Mesenchymal stem cell (in vitro differentiated cells and primary cell): ENCODE data around the gene RNASE2.

Experiments
- DNase-seq: peaks from one replicate; pipeline ENCODE4 v3.0.0-alpha.2; 2013
- H2AFZ ChIP-seq: one replicate; pipeline ENCODE4 v1.6.1; 2013; ENCODE audit warnings: low read depth, mild to moderate bottlenecking, control low read depth, inconsistent platforms, low read length, moderate library complexity
- H2AK5ac ChIP-seq: 2 replicates; pipeline ENCODE4 v1.6.1; 2013; ENCODE audit warnings: low read length, moderate library complexity, mild to moderate bottlenecking, inconsistent platforms; ENCODE audit not compliant: severe bottlenecking
- H2BK120ac ChIP-seq: one replicate; pipeline ENCODE4 v1.6.1; 2013; ENCODE audit warnings: low read depth, mild to moderate bottlenecking, inconsistent platforms, low read length, moderate library complexity
- H2BK12ac ChIP-seq, 2 experiments: one replicate each; pipeline ENCODE4 v1.6.1; 2013; ENCODE audit warnings: inconsistent platforms in 2 of 2, low read length in 2 of 2, mild to moderate bottlenecking in 2 of 2, moderate library complexity in 2 of 2, control low read depth in 1 of 2
- H2BK15ac ChIP-seq: one replicate; pipeline ENCODE4 v1.6.1; 2013; ENCODE audit warnings: mild to moderate bottlenecking, low read depth, inconsistent platforms; ENCODE audit not compliant: poor library complexity, severe bottlenecking
- H2BK5ac ChIP-seq: 2 replicates; pipeline ENCODE4 v1.6.1; 2013; ENCODE audit warnings: low read depth, mild to moderate bottlenecking, low read length, control low read depth, inconsistent platforms; ENCODE audit not compliant: poor library complexity, severe bottlenecking
- H3K14ac ChIP-seq, 2 experiments: one replicate each; pipeline ENCODE4 v1.6.1; 2013; ENCODE audit warnings: inconsistent platforms in 2 of 2, low read length in 2 of 2, control low read depth in 1 of 2, mild to moderate bottlenecking in 1 of 2, moderate library complexity in 1 of 2
- H3K18ac ChIP-seq, 2 experiments: one replicate each; pipeline ENCODE4 v1.6.1; 2013; ENCODE audit warnings: inconsistent platforms in 2 of 2, low read length in 2 of 2, control low read depth in 1 of 2, low read depth in 1 of 2, mild to moderate bottlenecking in 1 of 2
- H3K23ac ChIP-seq, 2 experiments: one replicate each; pipeline ENCODE4 v1.6.1; 2013; ENCODE audit warnings: inconsistent platforms in 2 of 2, low read length in 2 of 2, mild to moderate bottlenecking in 2 of 2, moderate library complexity in 2 of 2, control low read depth in 1 of 2
- H3K27ac ChIP-seq: 2 replicates; pipeline ENCODE4 v1.5.1; 2013; ENCODE audit warnings: mild to moderate bottlenecking, moderate library complexity, low read length, control low read depth, inconsistent platforms; ENCODE audit not compliant: poor library complexity, severe bottlenecking
- H3K27me3 ChIP-seq, 2 experiments: 2 replicates each; pipeline versions ENCODE4 v1.6.1 to v1.7.0; 2013; ENCODE audit warnings: low read length in 2 of 2, mild to moderate bottlenecking in 2 of 2, moderate library complexity in 2 of 2, control low read depth in 1 of 2, inconsistent platforms in 1 of 2; ENCODE audit not compliant: control insufficient read depth in 1 of 2, insufficient read depth in 1 of 2
- H3K36me3 ChIP-seq, 2 experiments: 2 replicates each; pipeline versions ENCODE4 v1.6.1 to v1.7.0; 2013; ENCODE audit warnings: low read length in 2 of 2, control low read depth in 1 of 2, inconsistent platforms in 1 of 2, low read depth in 1 of 2, mild to moderate bottlenecking in 1 of 2; ENCODE audit not compliant: insufficient read depth in 2 of 2, control insufficient read depth in 1 of 2
- H3K4ac ChIP-seq, 2 experiments: one replicate each; pipeline ENCODE4 v1.6.1; 2013; ENCODE audit warnings: inconsistent platforms in 2 of 2, low read length in 2 of 2, mild to moderate bottlenecking in 2 of 2, moderate library complexity in 2 of 2, control low read depth in 1 of 2, low read depth in 1 of 2
- H3K4me1 ChIP-seq: 2 replicates; pipeline ENCODE4 v1.6.1; 2013; ENCODE audit warnings: low read depth, low read length, control low read depth; ENCODE audit not compliant: control insufficient read depth, insufficient read depth
- H3K4me2 ChIP-seq: 2 replicates; pipeline ENCODE4 v1.6.1; 2013; ENCODE audit warnings: low read length, mild to moderate bottlenecking, inconsistent platforms; ENCODE audit not compliant: poor library complexity, severe bottlenecking
- H3K4me3 ChIP-seq, 2 experiments: 2 replicates each; pipeline versions ENCODE4 v1.5.1 to v1.7.0; 2013; ENCODE audit warnings: low read length in 2 of 2, mild to moderate bottlenecking in 2 of 2, control low read depth in 1 of 2, low read depth in 1 of 2; ENCODE audit not compliant: insufficient read depth in 1 of 2
- H3K79me1 ChIP-seq: replicated peaks from 2 replicates; pipeline ENCODE4 v1.6.1; 2013; ENCODE audit warnings: mild to moderate bottlenecking, control low read depth, low read length, inconsistent platforms; ENCODE audit not compliant: poor library complexity, severe bottlenecking
- H3K9ac ChIP-seq: 2 replicates; pipeline ENCODE4 v1.7.0; 2013; ENCODE audit warnings: mild to moderate bottlenecking, low read length, moderate library complexity
- H3K9me3 ChIP-seq: 2 replicates; pipeline ENCODE4 v1.7.0; 2013; ENCODE audit warnings: mild to moderate bottlenecking, low read length; ENCODE audit not compliant: control insufficient read depth
- H4K8ac ChIP-seq: one replicate; pipeline ENCODE4 v1.6.1; 2013; ENCODE audit warnings: inconsistent platforms, mild to moderate bottlenecking, low read length, moderate library complexity
- H4K91ac ChIP-seq: one replicate; pipeline ENCODE4 v1.6.1; 2013; ENCODE audit warnings: mild to moderate bottlenecking, low read length, inconsistent platforms
- WGBS: methylation state at CpG from one replicate; pipeline ENCODE4 v1.1.7; 2013; ENCODE audit warnings: mixed read lengths; 5-methylcytosine and 5-hydroxymethylcytosine counted together

Gene RNASE2

DNA sequence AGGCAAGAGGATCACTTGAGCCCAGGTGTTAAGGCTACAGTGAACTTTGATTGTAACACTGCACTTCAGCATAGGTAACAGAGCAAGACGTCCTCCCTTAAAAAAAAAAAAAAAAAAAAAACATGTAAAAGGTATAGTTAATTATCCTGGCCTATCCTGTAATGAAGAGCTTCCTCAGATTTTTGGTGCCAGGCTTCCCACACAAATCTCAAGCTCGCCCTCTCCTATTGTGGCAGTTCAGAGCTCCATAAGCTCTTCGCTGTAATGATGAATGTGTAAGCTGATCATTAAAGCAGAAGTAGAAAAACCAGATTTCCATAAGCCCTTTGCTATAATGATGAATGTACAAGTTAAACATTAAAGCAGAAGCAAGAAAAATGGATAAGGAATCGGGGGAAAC, 41.8 kb downstream of the RNASE2 start:
- Histone ChIP-seq H2AK5ac (no peak overlapping the region), H3K23ac (no peak overlapping the region), H3K4me3 (no peak overlapping the region), H3K27ac (no peak overlapping the region), H2BK12ac (no peak overlapping the region), H3K9me3 (no peaks in the 10 kb centered on the region), H3K18ac (no peak overlapping the region), H3K4me1 (peaks cover 8% of the 10 kb centered on the region), H3K36me3 (peaks cover 26 to 56% of the 10 kb centered on the region in 2 experiments), H3K4me2 (no peak overlapping the region), H2AFZ (no peak overlapping the region), H2BK5ac (no peak overlapping the region), H3K79me1 (peaks cover 7% of the 10 kb centered on the region), H2BK15ac (no peak overlapping the region), H3K27me3 (no peaks in the 10 kb centered on the region), H3K9ac (no peak overlapping the region), H2BK120ac (no peak overlapping the region), H4K8ac (no peak overlapping the region), H3K14ac (no peak overlapping the region), H4K91ac (no peak overlapping the region), H3K4ac (no peak overlapping the region)
- 100% methylated on average over 2 of the region's 4 CpGs for WGBS
- DNase-seq = no peak

DNA sequence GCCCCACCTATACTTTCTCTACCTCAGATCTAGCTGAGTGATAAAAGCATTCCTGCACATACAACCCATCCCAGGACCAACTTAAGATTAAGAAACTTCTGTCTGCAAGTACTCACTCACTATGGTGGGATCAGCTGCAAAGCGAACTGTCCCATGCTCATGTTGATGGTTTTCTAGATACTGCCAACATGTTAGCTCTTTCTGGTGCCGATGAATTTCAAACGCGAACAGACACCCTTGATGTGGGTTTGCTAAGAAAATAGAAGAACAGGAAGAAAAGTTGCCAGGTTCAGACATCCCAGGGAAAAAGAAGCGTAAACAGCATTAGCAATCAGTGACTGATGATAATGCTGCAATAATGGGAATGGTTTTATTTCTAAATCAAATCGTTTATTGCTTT, 42.3 kb downstream of the RNASE2 start:
- no peak overlapping the region for H2AFZ ChIP-seq
- no peak overlapping the region for H3K27ac ChIP-seq
- no peak overlapping the region for H2BK12ac ChIP-seq
- no peak overlapping the region for H2AK5ac ChIP-seq
- H3K4me2 ChIP-seq = no peak overlapping the region
- no peak overlapping the region for H2BK15ac ChIP-seq
- peaks cover 8% of the 10 kb centered on the region for H3K4me1 ChIP-seq
- no peak for DNase-seq
- no peaks in the 10 kb centered on the region for H3K9me3 ChIP-seq
- no peak overlapping the region for H3K14ac ChIP-seq
- no peak overlapping the region for H2BK120ac ChIP-seq
- 94% methylated on average over 4 of the region's 6 CpGs for WGBS
- H4K8ac ChIP-seq = no peak overlapping the region
- H3K27me3 ChIP-seq = no peaks in the 10 kb centered on the region
- peaks cover 4% of the 10 kb centered on the region for H3K79me1 ChIP-seq
- H2BK5ac ChIP-seq = no peak overlapping the region
- no peak overlapping the region for H3K9ac ChIP-seq
- H4K91ac ChIP-seq = no peak overlapping the region
- H3K23ac ChIP-seq = no peak overlapping the region
- no peak overlapping the region for H3K18ac ChIP-seq
- H3K4me3 ChIP-seq = no peak overlapping the region
- no peak overlapping the region for H3K4ac ChIP-seq
- peaks cover 24 to 51% of the 10 kb centered on the region in 2 experiments for H3K36me3 ChIP-seq

DNA sequence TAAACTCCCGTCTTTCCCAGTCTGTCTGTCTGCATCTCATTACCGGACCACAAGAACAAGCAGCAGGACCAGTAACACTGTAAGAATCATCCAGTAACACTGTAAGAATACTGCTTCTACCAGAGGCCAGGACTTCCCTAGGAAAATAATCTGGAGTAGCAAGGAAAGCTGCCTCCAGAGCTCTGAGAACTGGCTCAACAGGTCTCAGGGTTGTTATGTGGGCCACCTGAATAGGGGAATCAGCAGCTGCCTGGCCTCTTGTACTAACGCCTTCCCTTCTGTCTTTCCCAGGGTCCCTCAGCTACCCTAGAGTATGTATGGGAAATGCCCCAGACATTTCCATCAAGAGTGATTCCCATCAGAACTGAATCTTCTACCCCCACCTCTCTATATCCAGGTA, 42.9 kb downstream of the RNASE2 start:
- no peak overlapping the region for H3K4me2 ChIP-seq
- no peak overlapping the region for H3K27ac ChIP-seq
- H2BK120ac ChIP-seq = no peak overlapping the region
- H4K91ac ChIP-seq = no peak overlapping the region
- no peak for DNase-seq
- no peak overlapping the region for H2AK5ac ChIP-seq
- no peak overlapping the region for H4K8ac ChIP-seq
- H2BK12ac ChIP-seq = no peak overlapping the region
- H3K4me1 ChIP-seq = peaks cover 8% of the 10 kb centered on the region
- no peak overlapping the region for H3K9ac ChIP-seq
- H3K18ac ChIP-seq = no peak overlapping the region
- 86% methylated on average over 3 of the region's 3 CpGs for WGBS
- no peak overlapping the region for H2BK15ac ChIP-seq
- no peak overlapping the region for H2BK5ac ChIP-seq
- no peak overlapping the region for H2AFZ ChIP-seq
- H3K79me1 ChIP-seq = peaks cover under 1% of the 10 kb centered on the region
- H3K27me3 ChIP-seq = no peaks in the 10 kb centered on the region
- no peak overlapping the region for H3K14ac ChIP-seq
- H3K4ac ChIP-seq = no peak overlapping the region
- no peak overlapping the region for H3K23ac ChIP-seq
- peaks cover 22 to 45% of the 10 kb centered on the region in 2 experiments for H3K36me3 ChIP-seq
- H3K9me3 ChIP-seq = no peaks in the 10 kb centered on the region
- no peak overlapping the region for H3K4me3 ChIP-seq

DNA sequence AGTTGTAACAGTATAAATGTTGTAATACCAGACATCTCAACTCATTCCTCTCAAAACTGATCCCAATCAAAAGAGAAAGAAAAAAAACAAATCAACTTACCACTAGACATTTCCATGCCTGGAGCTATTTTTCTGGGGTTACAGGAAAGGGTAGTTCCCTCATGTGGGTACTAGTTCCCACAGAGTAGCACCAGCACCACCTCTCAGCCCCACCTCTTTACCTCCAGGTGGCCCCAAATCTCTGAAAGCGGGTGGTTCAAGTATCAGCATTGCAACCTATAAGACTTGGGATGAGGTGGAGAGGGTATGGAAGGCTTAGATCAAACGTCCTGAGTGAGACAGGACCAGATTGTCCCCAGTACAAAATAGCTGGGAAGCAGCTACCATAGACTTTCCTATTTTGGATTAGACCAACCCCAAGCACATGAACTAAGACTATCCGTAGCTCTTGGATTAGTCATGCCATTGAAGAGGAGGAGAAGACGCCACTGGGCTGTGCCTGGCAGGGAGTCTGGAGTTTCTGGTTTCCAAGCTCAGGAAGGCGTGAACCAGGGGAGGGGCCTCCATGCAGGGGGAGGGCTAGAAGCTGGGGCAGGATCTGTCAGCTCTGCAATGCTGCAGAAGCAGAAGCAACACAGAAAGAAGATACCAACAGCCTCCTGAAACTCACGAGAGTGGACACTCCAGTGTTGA, 43.5 kb downstream of the RNASE2 start, which contains the start of gene SLC39A2:
Gene SLC39A2, plus strand, starts transcription at position 620 of the 693 bp plus-strand sequence. CDS start 154 bp downstream, outside the sequence.
- H3K27ac ChIP-seq = no peak within 1 kb of the TSS
- H3K18ac ChIP-seq = no peak within 1 kb of the TSS
- no peak within 1 kb of the TSS for H2AK5ac ChIP-seq
- no peak within 1 kb of the TSS for H2BK5ac ChIP-seq
- H3K14ac ChIP-seq = no peak within 1 kb of the TSS
- H2BK120ac ChIP-seq = no peak within 1 kb of the TSS
- DNase-seq = peak; percentile 57
- no peaks in the 10 kb centered on the region for H3K79me1 ChIP-seq
- no peak within 1 kb of the TSS for H3K23ac ChIP-seq
- H2BK15ac ChIP-seq = no peak within 1 kb of the TSS
- H3K4ac ChIP-seq = no peak within 1 kb of the TSS
- no peak within 1 kb of the TSS for H4K8ac ChIP-seq
- H3K27me3 ChIP-seq = no peaks in the 10 kb centered on the region
- no peak within 1 kb of the TSS for H4K91ac ChIP-seq
- no peak within 1 kb of the TSS for H2AFZ ChIP-seq
- H3K9ac ChIP-seq = no peak within 1 kb of the TSS
- no peak within 1 kb of the TSS for H3K4me3 ChIP-seq
- peaks cover 8% of the 10 kb centered on the region for H3K4me1 ChIP-seq
- no peak within 1 kb of the TSS for H3K4me2 ChIP-seq
- no peak within 1 kb of the TSS for H2BK12ac ChIP-seq
- WGBS = 35% methylated on average over 5 of the region's 6 CpGs
- no peaks in the 10 kb centered on the region for H3K9me3 ChIP-seq
- H3K36me3 ChIP-seq = peaks cover 22 to 40% of the 10 kb centered on the region in 2 experiments
